ENCODE results near the gene TAS1R2.

TAS1R2 gene

GRCh38 chr1:18811733-18812452 lies 47.6 kb downstream of the TAS1R2 start:
- no peak for TF ChIP-seq CTCF (IDR thresholded peaks at IDR 0.05; ENCODE audit: low read depth, low read length)

DNA sequence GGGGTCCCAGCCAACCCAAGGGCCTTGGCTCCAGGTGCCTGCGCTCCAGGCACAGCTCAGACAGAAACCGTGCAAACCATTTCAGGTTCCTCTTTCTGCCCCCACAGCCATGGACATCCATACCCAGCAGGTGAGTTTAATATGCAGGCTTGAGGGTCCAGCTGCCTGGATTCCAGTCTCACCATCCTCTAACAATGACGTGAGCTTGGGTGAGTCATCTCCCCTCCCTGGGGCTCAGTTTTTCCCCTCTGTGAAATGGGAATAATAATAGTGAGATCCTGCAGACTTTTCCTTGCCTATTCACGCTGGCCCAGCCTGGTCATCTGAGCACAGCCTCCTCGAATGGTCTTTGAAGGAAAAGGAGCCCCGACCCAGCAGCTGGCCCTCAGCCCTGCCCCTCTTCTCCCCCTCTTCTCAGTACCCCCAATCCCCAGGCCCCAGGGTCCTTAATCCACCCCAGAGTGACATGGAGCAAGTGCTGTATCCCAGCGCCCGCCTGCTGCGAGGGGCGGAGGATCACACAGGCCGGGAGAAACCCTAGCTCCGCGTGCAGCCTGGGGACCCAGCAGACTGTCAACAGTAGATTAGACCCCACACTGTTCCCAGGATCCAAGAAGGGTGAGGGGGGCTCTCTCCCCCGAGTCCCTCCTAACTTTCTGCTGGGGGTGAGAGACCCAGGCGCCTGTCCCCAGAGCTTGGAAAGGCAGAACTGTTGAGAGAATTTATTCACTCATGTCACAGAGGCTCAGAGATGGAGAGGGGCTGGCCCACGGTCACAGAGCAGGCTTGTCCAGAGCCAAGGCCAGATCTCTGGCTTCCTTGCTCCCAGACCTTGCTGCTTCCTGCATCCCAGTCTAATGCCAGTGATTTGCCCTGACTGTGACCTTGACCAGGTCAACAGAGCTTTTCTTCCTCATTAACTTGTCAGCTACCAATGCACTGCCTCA lies 49.2 kb downstream of the TAS1R2 start:
- no peak for DNase-seq (ENCODE audit: extremely low read depth, low read depth)
- TF ChIP-seq CTCF (IDR thresholded peaks at IDR 0.05; ENCODE audit: low read depth, low read length), result no peak

More at GRCh38 chr1:18811733-18812452, 47.6 kb downstream of the TAS1R2 start:
- DNase-seq (ENCODE audit: extremely low read depth, low read depth), result no peak

DNA sequence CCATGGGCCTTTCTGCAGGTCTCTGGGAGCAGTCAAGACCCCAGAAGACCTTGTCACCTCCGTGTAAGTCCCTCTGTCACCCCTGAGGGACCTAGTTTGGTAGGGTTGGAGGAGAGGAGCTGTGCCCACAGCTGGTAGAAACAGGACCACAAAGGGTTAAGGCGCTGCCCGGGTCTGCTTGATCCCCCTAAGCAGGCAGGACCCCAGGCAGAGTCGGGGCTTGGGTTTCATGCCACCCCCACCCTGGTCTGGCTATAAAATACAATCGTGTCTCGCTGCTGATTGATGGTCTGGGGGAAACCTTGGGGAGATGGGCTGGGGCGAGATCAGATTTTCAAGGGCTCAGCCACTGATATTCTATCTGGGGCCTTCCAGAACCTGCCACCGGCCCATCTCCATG lies 50.9 kb downstream of the TAS1R2 start:
- DNase-seq (ENCODE audit: extremely low read depth, low read depth), result no peak
- no peak for TF ChIP-seq CTCF (IDR thresholded peaks at IDR 0.05; ENCODE audit: low read depth, low read length)

DNA sequence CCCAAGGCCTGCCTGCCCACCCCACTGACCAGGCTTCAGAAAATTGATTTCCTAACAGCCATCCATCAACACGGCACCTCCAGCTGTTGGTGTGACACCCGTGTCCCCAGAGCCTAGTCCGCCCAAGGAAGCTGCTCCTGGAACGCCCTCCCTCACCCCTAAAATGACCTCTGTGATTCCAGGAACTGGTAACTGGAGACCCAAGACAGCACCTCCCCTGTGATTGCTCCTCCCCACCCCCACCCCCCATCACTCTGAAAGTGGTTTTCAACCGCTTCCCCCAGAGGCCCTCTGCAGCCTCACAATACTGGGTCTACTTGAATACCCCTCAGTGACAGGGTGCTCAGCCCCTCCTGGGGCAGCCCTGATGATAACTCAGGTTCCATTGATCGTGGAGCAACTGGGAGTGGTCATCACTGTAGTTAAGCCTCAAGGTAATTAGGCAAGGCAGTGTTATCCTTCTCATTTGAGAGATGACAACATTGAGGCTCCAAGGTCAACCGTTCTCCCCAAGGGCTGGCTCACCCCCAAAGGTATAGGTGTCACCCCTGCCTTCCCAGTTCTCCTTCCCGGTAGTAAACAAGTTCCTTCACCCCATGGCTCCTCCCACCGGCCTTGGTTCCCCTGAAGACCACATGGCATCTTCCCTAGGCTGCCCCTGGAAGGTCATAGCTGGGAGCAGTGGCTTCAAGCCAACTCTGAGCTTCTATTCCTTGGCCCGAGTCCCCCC lies 52.0 kb downstream of the TAS1R2 start:
- no peak for DNase-seq (ENCODE audit: extremely low read depth, low read depth)

GRCh38 chr1:18805925-18806849 lies 53.3 kb downstream of the TAS1R2 start:
- no peak for TF ChIP-seq CTCF (IDR thresholded peaks at IDR 0.05; ENCODE audit: low read depth, low read length)
- DNase-seq (ENCODE audit: extremely low read depth, low read depth), result no peak

More for the DNA sequence above, 52.0 kb downstream of the TAS1R2 start:
- TF ChIP-seq CTCF (IDR thresholded peaks at IDR 0.05; ENCODE audit: low read depth, low read length), result no peak

- DNase-seq (ENCODE audit: extremely low read depth, low read depth), result no peak
- no peak for TF ChIP-seq CTCF (IDR thresholded peaks at IDR 0.05; ENCODE audit: low read depth, low read length)
Observed at GRCh38 chr1:18805150-18805879, 54.1 kb downstream of the TAS1R2 start.

Data from AG09319 (cell line).